NCI-H82 treated with DMSO at 0.1 percent for 48 hours (cell line): Measurements from ENCODE around the gene ELL2.
"Not testable (repeated sequence)": the region's sequence is repeated elsewhere in the genome, so short reads cannot be mapped to it uniquely, and the experiment has no call there.

Experiments used
- DNase-seq: peaks from one replicate; lab custom pipeline; 2025; ENCODE audit not compliant: unreplicated experiment; lab: John Stamatoyannopoulos, UW

The ELL2 gene

GRCh38 chr5:95910521-95910920, 51.1 kb downstream of the ELL2 start:
- no peak for DNase-seq

GRCh38 chr5:95909738-95910137, 51.9 kb downstream of the ELL2 start:
- no peak for DNase-seq

DNA sequence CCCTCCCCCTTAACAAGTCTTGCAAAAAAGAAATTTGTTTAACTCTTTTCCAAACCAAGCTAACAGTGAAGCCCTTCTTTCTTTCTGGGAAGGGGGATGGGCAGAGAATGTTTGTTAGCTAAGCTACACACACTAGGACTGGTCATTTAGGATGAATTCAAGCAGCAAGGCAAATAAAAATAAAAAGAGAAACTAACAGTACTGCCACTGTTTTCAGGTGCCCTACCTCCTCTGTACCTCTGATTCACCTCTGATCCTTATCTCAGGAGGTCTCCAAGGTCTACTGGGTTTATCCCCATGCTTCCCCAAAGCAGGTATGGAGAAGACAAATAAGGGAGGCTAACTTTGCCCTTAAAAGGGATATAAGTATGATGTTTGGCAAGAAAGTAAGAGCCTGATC, 52.9 kb downstream of the ELL2 start:
- DNase-seq = no peak

DNA sequence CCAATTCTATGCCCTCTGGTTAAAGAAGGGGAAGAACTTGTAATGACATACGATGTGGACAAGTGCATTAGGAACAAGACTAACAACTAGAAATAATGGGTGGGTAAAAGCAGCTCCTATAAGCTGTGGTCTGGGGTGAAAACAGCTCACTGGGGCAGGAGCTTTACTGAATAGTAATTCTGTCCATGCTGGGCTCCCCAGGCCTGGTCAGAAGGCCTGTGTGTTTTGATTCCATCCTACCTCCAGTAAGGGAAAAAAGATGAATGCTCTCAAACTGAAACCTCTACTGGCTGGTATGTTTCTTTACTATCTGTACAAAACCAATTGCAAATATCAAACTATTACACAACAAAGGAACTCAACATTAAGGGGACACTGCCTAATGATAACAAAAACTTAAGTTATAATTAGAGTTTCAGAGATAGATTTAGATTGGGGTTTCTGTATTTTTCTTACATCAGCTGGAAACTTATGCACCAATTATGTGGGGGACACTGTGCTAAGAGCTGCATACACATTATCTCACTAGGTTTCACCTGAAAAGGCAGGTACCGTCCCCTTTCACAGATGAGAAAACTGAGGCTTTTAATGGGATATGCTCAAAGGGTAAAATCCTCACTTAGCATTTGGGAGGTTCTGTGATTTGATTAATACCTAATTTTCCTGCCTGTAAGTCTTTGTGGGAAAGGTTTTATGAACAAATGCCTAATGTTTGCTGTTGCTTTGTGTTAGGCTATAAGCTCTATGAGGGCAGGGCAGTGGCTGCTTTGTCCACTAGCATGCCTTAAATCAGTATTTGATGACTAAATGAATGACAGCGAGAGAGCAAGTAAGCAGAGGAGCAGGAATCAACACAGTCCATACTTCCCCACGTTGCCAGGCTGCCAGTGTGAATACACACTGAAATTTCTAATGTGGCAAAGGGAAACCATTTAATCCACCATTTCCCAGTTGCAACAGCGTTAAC, 53.6 kb downstream of the ELL2 start:
- DNase-seq = no peak

GRCh38 chr5:95907067-95907705, 54.5 kb downstream of the ELL2 start:
- no peak for DNase-seq

DNA sequence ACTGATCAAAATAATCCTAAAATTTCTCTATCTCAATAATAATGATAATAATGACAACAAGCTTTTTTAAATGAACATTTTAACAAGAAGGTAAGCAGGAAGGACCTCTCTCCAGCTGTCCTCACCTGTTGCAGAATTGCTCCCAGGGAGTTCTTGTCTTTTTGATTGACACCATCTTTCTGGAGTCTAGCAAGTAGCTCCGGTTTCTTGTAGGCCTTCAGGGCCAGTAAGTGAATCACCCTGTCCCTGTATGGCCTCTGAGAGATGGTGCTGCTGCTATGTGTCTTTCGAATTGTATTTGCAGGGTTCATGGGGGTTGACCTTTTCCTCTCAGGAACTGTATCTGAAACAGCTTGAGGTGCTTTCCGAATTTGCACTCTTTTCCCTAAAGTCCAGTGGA, 55.3 kb downstream of the ELL2 start:
- DNase-seq = not testable (repeated sequence)

DNA sequence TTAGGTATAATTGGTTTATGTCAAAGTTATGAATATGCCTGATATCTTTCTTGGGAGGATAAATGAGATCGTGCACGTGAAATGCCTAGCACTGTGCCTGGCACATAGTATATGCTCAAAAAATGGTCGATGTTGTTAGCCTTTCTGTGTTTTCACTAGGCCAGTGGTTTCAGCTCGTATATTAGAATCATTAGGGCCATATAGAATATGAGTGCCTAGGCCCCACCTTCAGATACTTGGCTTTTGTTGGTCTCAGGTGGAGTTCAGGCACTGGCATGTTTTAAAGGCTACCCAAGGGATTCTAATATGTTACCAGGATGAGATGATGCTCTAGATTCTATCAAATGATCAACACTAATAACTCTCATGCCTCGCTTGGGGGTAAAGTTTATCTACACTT, 56.8 kb downstream of the ELL2 start:
- no peak for DNase-seq

DNA sequence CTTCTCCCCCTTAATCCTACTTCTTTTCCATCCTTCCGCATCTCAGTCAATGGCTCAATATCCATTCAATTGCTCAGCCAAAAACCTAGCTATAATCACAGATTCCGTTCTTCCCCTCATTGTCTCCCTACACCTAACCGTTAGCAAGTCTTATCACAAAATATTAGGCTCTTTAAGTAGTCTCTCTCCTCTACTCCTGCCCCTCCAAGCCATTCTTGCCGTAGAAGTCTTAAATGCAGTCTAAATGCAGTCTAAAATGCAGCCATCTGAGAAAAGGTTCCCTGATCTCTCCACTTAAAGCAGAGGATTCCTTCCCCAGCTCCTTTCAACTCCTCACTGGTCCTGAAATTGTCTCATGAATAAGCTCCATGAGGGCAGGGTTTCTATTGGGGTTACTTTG, 57.8 kb downstream of the ELL2 start:
- DNase-seq = no peak

DNA sequence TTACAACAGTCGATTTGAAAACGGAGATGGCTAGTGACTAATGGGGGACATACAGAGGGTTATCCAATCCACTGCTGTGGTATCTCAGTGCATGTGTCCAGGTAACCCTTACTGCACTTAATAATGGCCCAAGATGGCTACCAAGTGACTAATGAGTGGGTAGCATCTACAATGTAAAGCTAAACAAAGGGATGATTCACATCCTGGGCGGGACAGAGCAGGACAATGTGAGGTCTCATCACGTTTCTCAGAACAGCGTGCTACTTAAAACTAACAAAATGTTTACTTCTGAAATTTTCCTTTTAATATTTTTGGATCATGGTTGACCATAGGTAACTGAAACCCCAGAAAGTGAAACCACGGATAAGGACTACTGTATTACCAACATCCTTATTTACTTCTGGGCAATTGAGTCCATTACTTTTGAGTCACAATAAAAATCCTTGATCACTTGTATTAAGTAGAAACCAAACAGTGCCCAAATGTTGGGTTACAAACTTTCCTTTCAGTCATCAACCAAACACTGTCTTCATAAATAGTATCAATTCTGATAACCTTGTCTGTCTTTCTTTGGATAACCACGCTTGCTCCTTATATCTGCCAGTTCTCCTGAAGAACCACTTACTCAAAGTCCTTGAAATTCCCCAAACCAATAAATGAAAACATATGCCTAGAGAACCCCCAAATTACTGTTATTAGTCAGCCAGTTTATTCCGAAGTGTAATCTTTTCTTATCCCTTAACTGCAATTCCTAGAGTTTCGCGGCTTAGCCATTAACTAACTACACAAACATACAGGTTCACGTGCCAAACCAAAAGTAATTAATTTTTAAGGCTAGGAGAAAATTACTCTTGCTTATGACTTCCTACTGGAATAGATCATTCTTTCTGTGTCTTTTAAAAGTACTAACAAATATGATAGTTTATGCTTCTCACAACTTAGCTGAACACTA, 59.7 kb downstream of the ELL2 start:
- DNase-seq = no peak

- DNase-seq = peak; percentile 41
These were observed 61.2 kb downstream of the ELL2 start for GRCh38 chr5:95900383-95900958.

DNA sequence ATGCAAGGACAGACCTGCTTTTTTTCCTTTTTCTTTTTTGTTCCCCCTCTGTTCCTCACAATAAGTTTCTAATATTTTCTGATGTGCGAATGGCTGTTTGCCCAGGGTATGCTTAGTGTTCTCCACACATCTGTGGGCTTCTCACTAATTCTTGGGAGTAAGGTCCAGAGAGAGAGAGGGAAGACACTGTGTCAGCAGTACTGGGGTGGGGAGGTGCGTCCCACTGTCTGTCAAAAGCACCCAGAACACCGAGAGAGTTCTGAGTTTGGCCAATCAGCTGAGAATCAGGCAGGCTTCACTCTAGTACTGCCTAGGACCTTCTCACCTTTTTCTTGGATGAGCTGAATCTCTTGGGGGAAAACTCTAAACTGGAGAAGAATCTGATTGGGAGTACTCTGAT, 61.8 kb downstream of the ELL2 start:
- DNase-seq = no peak

DNA sequence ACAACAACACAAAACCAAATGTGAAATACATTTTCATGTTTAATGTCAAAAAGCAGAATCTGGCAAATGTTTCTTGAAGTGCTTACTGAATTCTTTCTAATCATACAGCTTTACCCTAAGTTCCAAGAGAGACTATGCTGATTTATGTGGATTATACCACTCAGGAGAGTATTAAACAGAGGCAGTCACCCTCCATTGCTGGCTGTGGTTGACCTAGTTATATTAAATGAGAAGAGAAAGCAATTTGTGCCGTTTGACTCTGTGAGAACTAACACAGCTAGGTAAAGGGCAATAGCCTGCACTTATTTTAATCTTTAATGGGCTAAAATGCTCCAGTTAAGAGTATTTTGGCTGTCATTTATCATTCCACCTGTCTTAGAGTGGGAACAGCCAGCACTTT, 62.6 kb downstream of the ELL2 start:
- DNase-seq = no peak

DNA sequence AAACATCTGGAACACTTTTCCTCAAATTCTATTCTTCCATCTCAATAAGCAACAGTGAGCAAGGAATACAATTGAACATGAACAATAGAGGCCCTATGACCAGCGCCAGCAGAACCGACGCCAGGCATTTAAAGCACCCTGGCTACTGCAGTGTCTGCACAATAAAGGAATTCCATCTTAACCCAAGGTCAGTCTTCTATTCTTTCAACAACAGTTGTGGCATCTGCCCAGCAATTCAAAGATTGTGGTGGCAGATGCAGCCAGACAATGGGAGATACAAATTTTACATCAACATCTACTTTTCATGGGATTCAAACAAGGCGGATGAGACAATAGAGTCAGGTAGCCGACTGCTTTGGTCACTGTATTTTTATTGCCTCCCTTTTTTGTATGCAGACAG, 65.9 kb downstream of the ELL2 start:
- DNase-seq = no peak

DNA sequence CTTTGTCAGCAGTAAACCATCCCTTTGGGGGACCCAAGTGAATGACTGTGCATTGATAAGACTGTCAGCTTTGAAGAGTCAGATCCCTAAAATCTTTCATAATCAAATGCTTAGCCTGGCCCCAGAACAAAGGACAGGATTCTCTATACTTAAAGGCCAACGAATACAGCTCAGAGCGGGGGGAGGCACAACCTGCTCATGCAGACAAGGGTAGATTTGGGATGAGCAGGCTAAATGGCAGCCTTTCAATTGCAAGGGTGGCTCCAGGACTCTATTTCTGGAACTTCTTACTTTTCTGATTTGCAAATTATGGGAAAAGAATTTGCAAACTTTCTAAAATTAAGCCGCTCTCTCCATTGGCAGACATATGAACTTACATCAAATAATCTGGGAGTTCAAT, 66.4 kb downstream of the ELL2 start:
- DNase-seq = no peak

DNA sequence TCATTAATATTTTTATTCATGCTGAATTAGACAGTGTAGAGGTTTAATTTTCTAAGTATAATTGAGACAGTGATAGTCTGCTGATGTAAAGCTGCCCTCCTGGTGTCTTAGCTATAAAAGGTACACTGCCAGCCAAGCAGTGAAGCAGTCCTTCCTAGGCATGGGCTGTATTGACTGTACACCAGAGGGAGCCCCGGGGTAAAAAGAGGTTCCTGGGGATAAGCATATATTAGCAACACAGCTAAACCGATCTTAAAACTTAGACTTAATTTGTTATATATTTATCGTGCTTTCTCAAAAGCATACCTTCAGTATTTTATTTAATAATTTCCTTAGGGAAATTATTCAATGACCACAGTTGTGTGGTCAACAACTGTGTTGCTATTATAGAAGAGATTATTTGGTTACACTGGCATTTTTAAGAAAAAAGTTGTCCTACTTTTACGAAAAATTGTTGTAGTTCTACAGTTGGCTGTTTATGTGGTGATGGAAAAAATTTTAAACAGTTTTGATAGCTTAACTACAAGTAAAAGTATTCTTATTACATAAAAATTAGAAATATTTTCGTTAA, 68.8 kb downstream of the ELL2 start:
- DNase-seq = no peak

GRCh38 chr5:95891499-95891898, 70.2 kb downstream of the ELL2 start:
- no peak for DNase-seq

DNA sequence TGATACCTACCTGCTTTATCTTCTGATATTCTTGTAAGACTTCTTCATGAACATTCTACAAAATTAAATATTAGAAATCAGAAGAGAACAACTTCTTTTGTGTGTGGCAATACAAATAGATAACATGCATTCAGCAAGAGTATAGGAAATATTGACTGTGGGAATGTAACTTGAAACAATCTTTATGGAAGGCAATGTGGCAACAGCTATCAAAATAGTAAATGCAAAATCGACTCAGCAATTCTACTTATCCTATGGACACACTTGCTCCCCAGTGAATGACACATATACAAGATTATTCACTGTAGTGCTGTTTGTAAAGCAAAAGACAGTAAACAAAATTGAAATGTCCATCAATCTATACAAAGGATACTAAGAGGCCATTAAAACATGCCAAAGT, 72.6 kb downstream of the ELL2 start:
- no peak for DNase-seq

- DNase-seq = no peak
These were observed 73.7 kb downstream of the ELL2 start for GRCh38 chr5:95887977-95888376.

- DNase-seq = no peak
These were observed 75.2 kb downstream of the ELL2 start for GRCh38 chr5:95886340-95887044.

- DNase-seq = no peak
These were observed 77.1 kb downstream of the ELL2 start for GRCh38 chr5:95884511-95884910.
